Neural cell (in vitro differentiated cells): ENCODE results near the gene KLK11. TPM values are rescaled to one million over a fixed set of nuclear protein-coding genes. Genes with fewer than 3 reads are reported as not detected.

Experiments used
- H2AFZ ChIP-seq: fragments of 200-600, 300-800 bp; sonication (generic), shearing (Covaris generic); 2 replicates; pipeline ENCODE4 v1.6.0; 2014; ENCODE audit warnings: low read depth, mild to moderate bottlenecking, antibody characterized with exemption, low read length, moderate library complexity
- H3F3A ChIP-seq: fragments of 200-600 bp; shearing (Covaris generic); 2 replicates; pipeline ENCODE4 v1.6.1; 2016; ENCODE audit warnings: mild to moderate bottlenecking, moderate library complexity, mixed read lengths, antibody characterized with exemption, low read length; ENCODE audit not compliant: insufficient read depth, poor library complexity, severe bottlenecking
- H3K27ac ChIP-seq: fragments of 200-600, 300-800 bp; sonication (generic), shearing (Covaris generic); 2 replicates; pipeline ENCODE4 v1.5.1; 2014; ENCODE audit warnings: mild to moderate bottlenecking, low read length, moderate library complexity
- H3K27me3 ChIP-seq: fragments of 300-800, 200-600 bp; sonication (generic), shearing (Covaris generic); 2 replicates; pipeline ENCODE4 v1.6.0; 2014; ENCODE audit warnings: mild to moderate bottlenecking, low read depth, low read length, moderate library complexity; ENCODE audit not compliant: insufficient read depth
- H3K36me3 ChIP-seq: fragments of 300-800, 200-600 bp; sonication (generic), shearing (Covaris generic); 2 replicates; pipeline ENCODE4 v1.5.1; 2014; ENCODE audit warnings: mild to moderate bottlenecking, antibody characterized with exemption, low read length, moderate library complexity; ENCODE audit not compliant: insufficient read depth
- H3K4me2 ChIP-seq: fragments of 300-800, 200-600 bp; sonication (generic), shearing (Covaris generic); 2 replicates; pipeline ENCODE4 v1.6.0; 2014; ENCODE audit warnings: mild to moderate bottlenecking, low read length
- H3K4me3 ChIP-seq: fragments of 300-800, 200-600 bp; sonication (generic), shearing (Covaris generic); 2 replicates; pipeline ENCODE4 v1.5.1; 2014; ENCODE audit warnings: mild to moderate bottlenecking, low read length, moderate library complexity
- H3K79me2 ChIP-seq: fragments of 200-600 bp; shearing (Covaris generic); replicated peaks from 2 replicates; pipeline ENCODE4 v1.6.0; 2014; ENCODE audit warnings: mild to moderate bottlenecking, low read length, moderate library complexity; ENCODE audit not compliant: insufficient read depth
- H3K9ac ChIP-seq: fragments of 300-800, 200-600 bp; sonication (generic), shearing (Covaris generic); 2 replicates; pipeline ENCODE4 v1.6.1; 2016; ENCODE audit warnings: mild to moderate bottlenecking, low read length, mixed read lengths
- H3K9me2 ChIP-seq: fragments of 200-600 bp; shearing (Covaris generic); 2 replicates; pipeline ENCODE4 v1.6.1; 2016; ENCODE audit warnings: mild to moderate bottlenecking, low read length, mixed read lengths; ENCODE audit not compliant: insufficient read depth
- H3K9me3 ChIP-seq: fragments of 200-600, 300-800 bp; sonication (generic), shearing (Covaris generic); 2 replicates; pipeline ENCODE4 v1.6.1; 2016; ENCODE audit warnings: mild to moderate bottlenecking, mixed run types, low read length, moderate library complexity, mixed read lengths
- H4K20me1 ChIP-seq: fragments of 200-600 bp; shearing (Covaris generic); 2 replicates; pipeline ENCODE4 v1.6.1; 2016; ENCODE audit warnings: mild to moderate bottlenecking, mixed run types; ENCODE audit not compliant: insufficient read depth
- CTCF ChIP-seq: fragments of 450-650 bp; IDR thresholded peaks from 2 replicates; pipeline ENCODE4 v1.5.1; 2014; ENCODE audit warnings: antibody characterized with exemption, mild to moderate bottlenecking, moderate library complexity; ENCODE audit not compliant: poor library complexity, severe bottlenecking
- EP300 ChIP-seq: fragments of 450-650 bp; conservative IDR thresholded peaks from 2 replicates; pipeline ENCODE4 v1.6.1; 2014; ENCODE audit warnings: antibody characterized with exemption, mild to moderate bottlenecking, moderate library complexity; ENCODE audit not compliant: poor library complexity, severe bottlenecking
- EZH2 ChIP-seq: fragments of 200-600, 300-800 bp; shearing (Covaris generic), sonication (generic); IDR thresholded peaks from 2 replicates; pipeline ENCODE4 v1.6.1; 2014; ENCODE audit warnings: antibody characterized with exemption, low read length, borderline replicate concordance, mild to moderate bottlenecking; ENCODE audit not compliant: insufficient read depth, poor library complexity, severe bottlenecking
- MXI1 ChIP-seq: fragments of 450-650 bp; conservative IDR thresholded peaks from 2 replicates; pipeline ENCODE4 v1.6.1; 2014; ENCODE audit warnings: antibody characterized with exemption, mild to moderate bottlenecking; ENCODE audit not compliant: poor library complexity, severe bottlenecking
- POLR2AphosphoS5 ChIP-seq: IDR thresholded peaks from 2 replicates; pipeline ENCODE4 v1.6.1; 2012
- RAD21 ChIP-seq: fragments of 450-650 bp; conservative IDR thresholded peaks from 2 replicates; pipeline ENCODE4 v1.6.1; 2014; ENCODE audit warnings: antibody characterized with exemption, mild to moderate bottlenecking, moderate library complexity
- REST ChIP-seq: IDR thresholded peaks from 2 replicates; pipeline ENCODE4 v1.6.1; 2012; ENCODE audit warnings: borderline replicate concordance
- SMC3 ChIP-seq: fragments of 450-650 bp; conservative IDR thresholded peaks from 2 replicates; pipeline ENCODE4 v1.6.1; 2014; ENCODE audit warnings: antibody characterized with exemption, mild to moderate bottlenecking, moderate library complexity; ENCODE audit not compliant: poor library complexity
- TAF1 ChIP-seq: IDR thresholded peaks from 2 replicates; pipeline ENCODE4 v1.6.1; 2012; ENCODE audit warnings: low read depth
- polyA plus RNA-seq: library from polyadenylated mRNA; depleted of rRNA; stranded (reverse); fragments of >200 nt; gene quantifications from 2 replicates; pipeline ENCODE4 v1.2.3, GENCODE V29; 2014

KLK11 gene
- polyA plus RNA-seq, 1 donor from 2014 or later = not detected

GRCh38 chr19:51066393-51067186 is 40.2 kb upstream of the KLK11 start:
- Histone ChIP-seq H3K4me2 (no peak overlapping the region), H3K9me3 (no peaks in the 10 kb centered on the region), H3F3A (no peaks in the 10 kb centered on the region), H3K79me2 (no peaks in the 10 kb centered on the region), H2AFZ (no peak overlapping the region), H3K9me2 (no peaks in the 10 kb centered on the region), H3K36me3 (no peaks in the 10 kb centered on the region), H3K27ac (no peak overlapping the region), H3K9ac (no peak overlapping the region), H3K27me3 (peaks cover 16% of the 10 kb centered on the region), H4K20me1 (no peaks in the 10 kb centered on the region), H3K4me3 (no peak overlapping the region)
- TF ChIP-seq TAF1 (no peak), POLR2AphosphoS5 (no peak), EZH2 (no peak), SMC3 (no peak)

- no peak for TF ChIP-seq EP300
- no peak for TF ChIP-seq POLR2AphosphoS5
- no peak for TF ChIP-seq CTCF
- no peak for TF ChIP-seq TAF1
- TF ChIP-seq EZH2 = no peak
- TF ChIP-seq REST = no peak
- no peak for TF ChIP-seq SMC3
- TF ChIP-seq RAD21 = no peak
- no peak for TF ChIP-seq MXI1
- Histone ChIP-seq H3K4me3 (peak overlapping the region; percentile 47), H2AFZ (no peak overlapping the region)
These were observed 39.0 kb upstream of the KLK11 start for GRCh38 chr19:51065221-51065960.

More at GRCh38 chr19:51065221-51065960, 39.0 kb upstream of the KLK11 start:
- Histone ChIP-seq H3K27ac (no peak overlapping the region), H3K36me3 (no peaks in the 10 kb centered on the region), H3K27me3 (peaks cover 16% of the 10 kb centered on the region), H3K9me2 (no peaks in the 10 kb centered on the region), H3K4me2 (no peak overlapping the region), H3F3A (no peaks in the 10 kb centered on the region), H4K20me1 (no peaks in the 10 kb centered on the region), H3K9ac (no peak overlapping the region), H3K9me3 (no peaks in the 10 kb centered on the region), H3K79me2 (no peaks in the 10 kb centered on the region)
